Left kidney (tissue), 2 donors: ENCODE measurements around the gene SNAP23. TPM values are rescaled to one million over a fixed set of nuclear protein-coding genes. Genes with fewer than 3 reads are reported as not detected.
"Not testable (repeated sequence)": the region's sequence is repeated elsewhere in the genome, so short reads cannot be mapped to it uniquely, and the experiment has no call there.

Experiments
- DNase-seq: peaks from one replicate; pipeline ENCODE4 v3.0.0-alpha.2; 2013
- polyA plus RNA-seq: library from polyadenylated mRNA; unstranded; fragments of 120-200 nt; gene quantifications from one replicate; pipeline ENCODE4 v1.2.1, GENCODE V29; 2013; ENCODE audit not compliant: insufficient read length

The SNAP23 gene
- polyA plus RNA-seq, 1 donor, result 126 TPM

- no peak for DNase-seq
Observed at GRCh38 chr15:42553554-42553953, 58.1 kb downstream of the SNAP23 start.

- DNase-seq, result not testable (repeated sequence)
Observed at GRCh38 chr15:42556550-42557207, 61.2 kb downstream of the SNAP23 start.

DNA sequence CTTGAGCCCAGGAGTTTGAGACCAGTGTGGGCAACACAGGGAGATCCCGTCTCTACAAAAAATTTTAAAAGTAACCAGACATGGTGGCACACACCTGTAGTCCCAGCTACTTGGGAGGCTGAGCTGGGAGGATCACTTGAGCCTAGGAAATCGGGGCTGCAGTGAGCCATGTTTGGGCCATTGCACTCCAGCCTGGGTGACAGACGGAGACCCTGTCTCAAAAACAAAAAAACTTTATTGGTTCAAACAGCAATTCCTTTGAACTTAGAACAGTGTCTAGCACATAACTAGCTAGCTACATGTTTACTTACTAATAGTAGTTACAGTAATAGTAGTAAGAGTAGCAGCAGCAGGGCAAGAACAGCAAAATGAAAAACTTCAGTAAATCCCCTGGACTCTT is 63.3 kb downstream of the SNAP23 start:
- no peak for DNase-seq

- peak; percentile 97 for DNase-seq
Observed at GRCh38 chr15:42575188-42576039, 80.0 kb downstream of the SNAP23 start, which contains the start of gene STARD9. Gene STARD9, plus strand, starts transcription at chr15:42575606. Its CDS starts 110 bp downstream, at chr15:42575716.

DNA sequence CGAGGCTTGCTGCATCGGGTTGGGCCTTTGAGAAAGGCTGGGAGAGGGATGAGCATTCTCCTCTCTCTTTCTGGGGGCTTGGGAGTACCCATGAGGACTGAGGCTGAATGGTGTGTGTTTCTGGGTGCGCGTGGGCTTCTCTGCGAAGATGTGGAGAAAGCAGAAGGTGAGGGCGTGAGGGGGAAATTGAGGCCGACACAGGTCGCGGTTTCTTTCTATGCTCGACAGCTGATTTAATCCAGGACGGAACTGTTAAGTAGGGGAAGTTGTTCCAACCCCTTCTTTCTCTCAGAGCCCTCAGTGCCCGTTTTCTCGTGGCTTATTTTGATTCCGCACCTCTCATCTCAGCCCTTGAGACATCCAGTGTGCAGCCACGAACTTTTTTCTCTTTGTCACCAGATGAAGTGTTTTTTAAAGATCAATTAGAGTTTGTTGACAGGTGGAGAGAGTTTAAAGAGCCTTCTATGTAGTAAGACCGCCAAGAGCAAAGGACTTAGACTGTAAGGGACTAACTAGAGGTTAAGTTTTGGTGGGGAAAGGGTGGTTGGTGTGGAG is 80.7 kb downstream of the SNAP23 start:
- no peak for DNase-seq

- no peak for DNase-seq
Observed at GRCh38 chr15:42576776-42577175, 81.3 kb downstream of the SNAP23 start.

- DNase-seq, result no peak
Observed at GRCh38 chr15:42577514-42578031, 82.1 kb downstream of the SNAP23 start.

- no peak for DNase-seq
Observed at GRCh38 chr15:42578984-42579537, 83.6 kb downstream of the SNAP23 start.

- peak; percentile 86 for DNase-seq
Observed at GRCh38 chr15:42581272-42581730, 85.9 kb downstream of the SNAP23 start.

Other genes with a start within 250 kb of the SNAP23 start
- 37.1 TPM for gene GANC, start 222.4 kb upstream of the SNAP23 start, polyA plus RNA-seq
- 68.5 TPM for gene TMEM87A, start 222.2 kb upstream of the SNAP23 start, polyA plus RNA-seq
- 37.5 TPM for gene CAPN3, start 136.1 kb upstream of the SNAP23 start, polyA plus RNA-seq
- 56.5 TPM for gene ZNF106, start 4.5 kb upstream of the SNAP23 start, polyA plus RNA-seq
- gene LRRC57, start 53.2 kb downstream of the SNAP23 start, polyA plus RNA-seq, result 27.1 TPM
- gene HAUS2, start 53.2 kb downstream of the SNAP23 start, polyA plus RNA-seq, result 27.2 TPM
- 14.3 TPM for gene STARD9, start 80.0 kb downstream of the SNAP23 start, polyA plus RNA-seq
- 19.2 TPM for gene CDAN1, start 241.5 kb downstream of the SNAP23 start, polyA plus RNA-seq